Lower leg skin (tissue), 4 donors: ENCODE data around the gene PLB1. TPM values are rescaled to one million over a fixed set of nuclear protein-coding genes. Genes with fewer than 3 reads are reported as not detected.

Experiments
- DNase-seq, 2 donors: peaks; one replicate each; pipeline ENCODE4 v3.0.0-alpha.2; 2019; ENCODE audit warnings: low spot score in 2 of 2
- H3K4me3 ChIP-seq: fragments of 200-600 bp; sonication (generic); 2 replicates; pipeline ENCODE4 v1.5.1; 2017; ENCODE audit warnings: mild to moderate bottlenecking, low read depth; ENCODE audit not compliant: poor library complexity, severe bottlenecking
- POLR2A ChIP-seq, 2 donors: fragments of 450-650 bp; IDR thresholded peaks; one replicate each; pipeline ENCODE4 v1.6.1; 2016 to 2017; ENCODE audit warnings: antibody characterized with exemption in 2 of 2, mild to moderate bottlenecking in 1 of 2, moderate library complexity in 1 of 2
- WGBS, 2 donors: methylation state at CpG; one replicate each; pipeline ENCODE4 v1.1.5; 2018; 5-methylcytosine and 5-hydroxymethylcytosine counted together
- intact Hi-C: fragments of 100-400 bp; cut with DNase I; formaldehyde crosslinking; loops from one replicate; pipeline ENCODE4 v1.15.0; 2023; ENCODE audit warnings: low total_unique reads
- total RNA-seq, 4 donors: library from RNA; depleted of rRNA; stranded (reverse); fragments of >200 nt; gene quantifications; one replicate each; pipeline ENCODE4 v1.1.0, GENCODE V29; 2016
- TF ChIP-seq, protein P1 (sequence below), 3 donors: fragments of 450-650 bp; IDR thresholded peaks; one replicate each; pipeline ENCODE4 v1.5.1; 2016; ENCODE audit warnings: antibody characterized with exemption in 3 of 3, mild to moderate bottlenecking in 3 of 3, moderate library complexity in 2 of 3

The PLB1 gene
- total RNA-seq, 4 donors from 2014 or later, result 3.4 to 10.3 (median 8.9) TPM

DNA sequence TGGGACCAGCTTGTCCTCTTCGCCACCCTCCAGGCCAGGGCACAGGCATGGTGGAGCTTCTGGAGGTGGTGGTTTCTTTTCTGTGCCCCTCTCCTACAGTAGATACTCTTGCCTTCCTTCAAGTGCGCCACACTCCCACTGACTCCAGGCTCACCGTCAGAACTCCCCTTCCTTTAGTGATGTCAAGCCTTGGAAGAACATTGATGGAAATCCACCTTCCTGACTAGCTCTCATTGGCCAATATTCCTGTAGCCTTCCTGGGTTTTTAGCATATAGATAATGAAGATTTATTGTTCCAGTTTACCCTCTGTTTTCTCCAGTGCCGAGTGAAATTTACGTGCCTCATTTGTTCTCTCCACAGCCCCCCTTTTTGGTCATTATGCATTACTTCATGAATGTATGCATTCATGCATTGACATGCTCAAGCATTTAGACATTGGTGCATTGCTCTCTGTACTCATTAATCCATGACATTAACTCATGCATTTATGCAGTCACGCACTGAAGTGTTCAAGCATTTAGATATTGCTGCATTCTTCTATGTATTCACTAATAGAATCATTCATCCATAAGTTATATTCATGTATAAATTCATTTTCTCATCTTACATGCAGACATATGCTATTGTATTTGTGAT, 37.3 kb downstream of the PLB1 start:
- intact Hi-C loops, result no loop called here
- WGBS, 2 donors, result 76 to 79% methylated on average over 6 of the region's 6 CpGs
- DNase-seq, result peak in 1 of 2 donors; percentile 56
- TF ChIP-seq, protein P1, sequence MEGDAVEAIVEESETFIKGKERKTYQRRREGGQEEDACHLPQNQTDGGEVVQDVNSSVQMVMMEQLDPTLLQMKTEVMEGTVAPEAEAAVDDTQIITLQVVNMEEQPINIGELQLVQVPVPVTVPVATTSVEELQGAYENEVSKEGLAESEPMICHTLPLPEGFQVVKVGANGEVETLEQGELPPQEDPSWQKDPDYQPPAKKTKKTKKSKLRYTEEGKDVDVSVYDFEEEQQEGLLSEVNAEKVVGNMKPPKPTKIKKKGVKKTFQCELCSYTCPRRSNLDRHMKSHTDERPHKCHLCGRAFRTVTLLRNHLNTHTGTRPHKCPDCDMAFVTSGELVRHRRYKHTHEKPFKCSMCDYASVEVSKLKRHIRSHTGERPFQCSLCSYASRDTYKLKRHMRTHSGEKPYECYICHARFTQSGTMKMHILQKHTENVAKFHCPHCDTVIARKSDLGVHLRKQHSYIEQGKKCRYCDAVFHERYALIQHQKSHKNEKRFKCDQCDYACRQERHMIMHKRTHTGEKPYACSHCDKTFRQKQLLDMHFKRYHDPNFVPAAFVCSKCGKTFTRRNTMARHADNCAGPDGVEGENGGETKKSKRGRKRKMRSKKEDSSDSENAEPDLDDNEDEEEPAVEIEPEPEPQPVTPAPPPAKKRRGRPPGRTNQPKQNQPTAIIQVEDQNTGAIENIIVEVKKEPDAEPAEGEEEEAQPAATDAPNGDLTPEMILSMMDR (IDR thresholded peaks at IDR 0.05), result no peak
- TF ChIP-seq POLR2A (IDR thresholded peaks at IDR 0.05), result no peak
- H3K4me3 ChIP-seq, result no peak overlapping the region

DNA sequence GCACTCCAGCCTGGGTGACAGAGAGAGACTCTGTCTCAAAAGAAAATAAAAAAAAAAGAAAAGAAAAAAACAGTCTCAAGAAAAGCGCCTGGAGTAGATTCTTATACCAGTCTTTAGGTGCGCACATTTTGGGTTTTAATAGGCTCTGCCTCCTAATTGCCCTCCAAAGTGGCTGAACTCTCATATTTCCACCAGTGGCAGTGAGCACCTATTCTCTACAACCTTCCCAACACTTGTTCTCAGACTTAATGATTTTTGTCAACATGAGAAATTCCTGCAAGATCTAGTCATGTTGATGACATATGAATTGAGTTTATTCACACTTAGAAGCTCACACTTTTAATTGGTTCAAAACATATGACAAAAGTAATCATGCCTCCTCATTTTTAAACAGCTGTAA, 39.0 kb downstream of the PLB1 start:
- TF ChIP-seq, protein P1 (IDR thresholded peaks at IDR 0.05), result no peak
- no peak for TF ChIP-seq POLR2A (IDR thresholded peaks at IDR 0.05)
- intact Hi-C loops, result no loop called here
- DNase-seq, result no peak
- WGBS, 2 donors, result 70 to 91% methylated on average over 2 of the region's 2 CpGs
- H3K4me3 ChIP-seq, result no peak overlapping the region

DNA sequence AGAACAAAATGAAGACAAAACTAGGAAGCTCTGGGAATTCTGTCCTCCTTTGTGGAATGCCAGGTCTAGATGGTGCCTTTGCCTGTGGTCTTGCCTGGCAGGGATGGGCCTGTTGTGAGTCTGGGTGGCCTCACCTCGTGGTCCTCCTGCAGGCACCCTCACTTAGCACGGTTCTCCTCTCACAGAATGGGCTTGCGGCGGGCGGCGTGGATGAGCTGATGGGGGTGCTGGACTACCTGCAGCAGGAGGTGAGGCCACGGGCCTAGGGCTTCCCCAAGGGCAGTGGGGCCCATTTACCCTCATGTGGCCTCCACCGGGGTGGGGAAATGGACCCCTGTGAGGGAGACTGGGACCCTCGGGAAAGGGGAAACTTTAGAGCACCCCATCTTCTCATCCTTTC, 42.3 kb downstream of the PLB1 start:
- H3K4me3 ChIP-seq, result no peak overlapping the region
- WGBS, 2 donors, result 92 to 95% methylated on average over 9 of the region's 9 CpGs
- intact Hi-C loops, result no loop called here
- TF ChIP-seq POLR2A (IDR thresholded peaks at IDR 0.05), result no peak
- TF ChIP-seq, protein P1 (IDR thresholded peaks at IDR 0.05), result no peak
- peak in 1 of 2 donors; percentile 71 for DNase-seq

DNA sequence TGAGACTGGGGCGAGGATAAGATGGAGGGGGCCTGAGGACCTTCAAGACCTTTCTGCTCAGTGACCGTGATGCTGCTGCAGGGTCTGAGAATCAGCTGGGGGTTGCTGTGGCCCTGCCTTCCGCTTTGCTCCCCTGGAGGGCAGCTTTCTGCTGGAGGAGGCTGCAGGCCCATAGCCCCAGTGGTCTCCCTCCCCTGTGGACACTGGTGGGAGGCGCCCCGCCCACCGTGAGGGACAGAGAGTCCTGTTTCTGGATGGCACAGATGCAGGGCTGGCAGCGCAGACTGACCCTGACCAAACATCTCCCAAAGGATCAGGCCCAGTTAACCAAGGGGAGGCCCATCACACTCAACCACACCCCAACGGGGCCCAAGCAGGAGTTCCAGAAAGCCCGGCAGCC, 42.8 kb downstream of the PLB1 start:
- WGBS, 2 donors, result 88% methylated on average over 8 to 9 of the region's 9 CpGs
- DNase-seq, result peak in 1 of 2 donors; percentile 78
- TF ChIP-seq POLR2A (IDR thresholded peaks at IDR 0.05), result no peak
- TF ChIP-seq, protein P1 (IDR thresholded peaks at IDR 0.05), result no peak
- intact Hi-C loops, result no loop called here
- no peak overlapping the region for H3K4me3 ChIP-seq

DNA sequence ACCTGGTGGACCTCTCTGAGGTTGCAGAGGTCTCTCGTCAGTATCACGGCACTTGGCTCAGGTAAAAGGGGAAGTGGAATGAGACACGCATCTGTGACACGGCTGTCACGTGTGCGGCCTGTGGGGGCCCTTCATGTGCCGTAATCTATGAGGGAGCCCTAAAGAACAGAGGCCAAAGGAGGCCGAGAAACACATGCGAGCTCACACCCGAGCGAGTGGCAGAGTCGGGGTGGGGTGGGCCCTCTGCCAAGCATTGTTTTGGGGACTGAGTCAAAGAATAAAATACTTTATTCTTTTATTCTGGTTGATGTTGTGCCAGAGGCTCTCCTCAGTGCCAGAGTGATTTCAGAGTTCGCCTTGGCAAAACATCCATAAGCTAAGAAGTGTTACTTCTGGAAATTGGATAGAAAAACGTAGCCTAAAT, 43.3 kb downstream of the PLB1 start:
- no peak for TF ChIP-seq POLR2A (IDR thresholded peaks at IDR 0.05)
- TF ChIP-seq, protein P1 (IDR thresholded peaks at IDR 0.05), result no peak
- DNase-seq, result peak in 1 of 2 donors; percentile 84
- WGBS, 2 donors, result 57 to 60% methylated on average over 14 of the region's 14 CpGs
- H3K4me3 ChIP-seq, result no peak overlapping the region
- intact Hi-C loops, result no loop called here
